LNCAP (cell line): ENCODE results near the gene C15orf61.

Source experiments
- CTCF ChIP-seq: fragments of 450-650 bp; IDR thresholded peaks from 2 replicates; pipeline ENCODE4 v1.5.1; 2017; ENCODE audit warnings: mild to moderate bottlenecking

C15orf61 gene

GRCh38 chr15:67509918-67510317, 11.0 kb upstream of the C15orf61 start:
- no peak for TF ChIP-seq CTCF

GRCh38 chr15:67510597-67511190, 10.2 kb upstream of the C15orf61 start:
- no peak for TF ChIP-seq CTCF

- no peak for TF ChIP-seq CTCF
Measured at GRCh38 chr15:67511606-67512005, 9.3 kb upstream of the C15orf61 start.

GRCh38 chr15:67512140-67512539, 8.8 kb upstream of the C15orf61 start:
- no peak for TF ChIP-seq CTCF

- no peak for TF ChIP-seq CTCF
Measured at GRCh38 chr15:67512933-67513714, 7.8 kb upstream of the C15orf61 start.

DNA sequence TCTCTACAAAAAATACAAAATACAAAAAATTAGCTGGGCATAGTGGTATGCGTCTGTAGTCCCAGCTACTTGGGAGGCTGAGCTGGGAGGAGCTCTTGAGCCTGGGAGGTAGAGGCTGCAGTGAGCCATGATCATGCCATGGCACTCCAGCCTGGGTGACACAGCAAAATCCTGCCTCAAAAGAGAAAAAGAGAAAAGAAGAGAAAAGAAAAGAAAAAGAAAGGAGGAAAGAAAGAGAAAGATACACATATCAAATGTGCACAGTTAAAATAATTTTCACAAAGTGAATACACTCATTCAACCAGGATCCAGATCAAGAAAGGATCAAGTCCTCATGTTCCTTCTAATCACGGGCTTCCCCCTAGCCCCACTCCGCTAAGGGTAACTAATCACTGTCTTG, 5.8 kb upstream of the C15orf61 start:
- no peak for TF ChIP-seq CTCF

- TF ChIP-seq CTCF, result no peak
Measured at GRCh38 chr15:67515557-67515956, 5.4 kb upstream of the C15orf61 start.
